Stimulated activated memory B cell treated with anti-CD40 and anti-IgM and Interleukin-4, amounts not matched to agents 10 μg/mL and 1 μg/mL and 100 μg/mL, for 72 hours (primary cell): ENCODE results near the gene IL34.

Experiments
- ATAC-seq: fragments of 150-1000 bp; cut with Tn5 transposase; 2 replicates; pipeline ENCODE4 v1.10.0; 2021
- H3K27ac Mint-ChIP-seq: one replicate; pipeline ENCODE4 v1.8.0; 2022; ENCODE audit warnings: mild to moderate bottlenecking, mixed read lengths
- H3K27me3 Mint-ChIP-seq: one replicate; pipeline ENCODE4 v1.8.0; 2022; ENCODE audit warnings: mixed read lengths
- H3K36me3 Mint-ChIP-seq: one replicate; pipeline ENCODE4 v1.8.0; 2022; ENCODE audit warnings: mixed read lengths
- H3K4me1 Mint-ChIP-seq: one replicate; pipeline ENCODE4 v1.8.0; 2022; ENCODE audit warnings: mixed read lengths
- H3K4me3 Mint-ChIP-seq: one replicate; pipeline ENCODE4 v1.8.0; 2022; ENCODE audit warnings: mild to moderate bottlenecking, moderate library complexity, mixed read lengths
- H3K9me3 Mint-ChIP-seq: one replicate; pipeline ENCODE4 v1.8.0; 2022; ENCODE audit warnings: mixed read lengths

Gene IL34

GRCh38 chr16:70694088-70694867 is 47.9 kb downstream of the IL34 start:
- Mint-ChIP-seq H3K36me3 (peaks cover 33% of the 10 kb centered on the region), H3K4me1 (no peaks in the 10 kb centered on the region), H3K27ac (no peak overlapping the region), H3K9me3 (no peaks in the 10 kb centered on the region), H3K4me3 (no peak overlapping the region), H3K27me3 (no peaks in the 10 kb centered on the region)
- no peak for ATAC-seq

- Mint-ChIP-seq H3K27me3 (no peaks in the 10 kb centered on the region), H3K4me1 (no peaks in the 10 kb centered on the region), H3K36me3 (peaks cover 34% of the 10 kb centered on the region), H3K9me3 (no peaks in the 10 kb centered on the region), H3K27ac (no peak overlapping the region), H3K4me3 (no peak overlapping the region)
- no peak for ATAC-seq
Measured at GRCh38 chr16:70694868-70695218, 48.5 kb downstream of the IL34 start.

GRCh38 chr16:70695331-70696070 is 49.1 kb downstream of the IL34 start:
- no peaks in the 10 kb centered on the region for H3K27me3 Mint-ChIP-seq
- ATAC-seq, result no peak
- no peak overlapping the region for H3K27ac Mint-ChIP-seq
- no peak overlapping the region for H3K4me3 Mint-ChIP-seq
- H3K9me3 Mint-ChIP-seq, result no peaks in the 10 kb centered on the region
- H3K4me1 Mint-ChIP-seq, result no peaks in the 10 kb centered on the region
- H3K36me3 Mint-ChIP-seq, result peaks cover 34% of the 10 kb centered on the region

- peaks cover 3% of the 10 kb centered on the region for H3K4me1 Mint-ChIP-seq
Measured at GRCh38 chr16:70696355-70696754, 50.0 kb downstream of the IL34 start.

GRCh38 chr16:70696952-70697593 is 50.7 kb downstream of the IL34 start:
- ATAC-seq, result no peak
- Mint-ChIP-seq H3K36me3 (peaks cover 47% of the 10 kb centered on the region), H3K27ac (no peak overlapping the region), H3K4me1 (peaks cover 7% of the 10 kb centered on the region), H3K27me3 (no peaks in the 10 kb centered on the region), H3K4me3 (no peak overlapping the region), H3K9me3 (no peaks in the 10 kb centered on the region)

More at GRCh38 chr16:70696355-70696754, 50.0 kb downstream of the IL34 start:
- no peak for ATAC-seq
- H3K27ac Mint-ChIP-seq, result no peak overlapping the region
- peaks cover 40% of the 10 kb centered on the region for H3K36me3 Mint-ChIP-seq
- H3K27me3 Mint-ChIP-seq, result no peaks in the 10 kb centered on the region
- no peak overlapping the region for H3K4me3 Mint-ChIP-seq
- no peaks in the 10 kb centered on the region for H3K9me3 Mint-ChIP-seq

- no peak for ATAC-seq
- H3K27ac Mint-ChIP-seq, result no peak overlapping the region
- no peak overlapping the region for H3K4me3 Mint-ChIP-seq
- H3K9me3 Mint-ChIP-seq, result no peaks in the 10 kb centered on the region
- H3K36me3 Mint-ChIP-seq, result peaks cover 51% of the 10 kb centered on the region
- H3K27me3 Mint-ChIP-seq, result no peaks in the 10 kb centered on the region
- peaks cover 7% of the 10 kb centered on the region for H3K4me1 Mint-ChIP-seq
Measured at GRCh38 chr16:70697594-70698170, 51.3 kb downstream of the IL34 start.

GRCh38 chr16:70698901-70699300 is 52.5 kb downstream of the IL34 start:
- H3K27ac Mint-ChIP-seq, result no peak overlapping the region
- peaks cover 7% of the 10 kb centered on the region for H3K4me1 Mint-ChIP-seq
- H3K9me3 Mint-ChIP-seq, result no peaks in the 10 kb centered on the region
- no peaks in the 10 kb centered on the region for H3K27me3 Mint-ChIP-seq
- H3K4me3 Mint-ChIP-seq, result no peak overlapping the region
- no peak for ATAC-seq
- peaks cover 43% of the 10 kb centered on the region for H3K36me3 Mint-ChIP-seq

- ATAC-seq, result no peak
- Mint-ChIP-seq H3K27me3 (no peaks in the 10 kb centered on the region), H3K9me3 (no peaks in the 10 kb centered on the region), H3K36me3 (peaks cover 43% of the 10 kb centered on the region), H3K27ac (no peak overlapping the region), H3K4me3 (no peak overlapping the region), H3K4me1 (peaks cover 7% of the 10 kb centered on the region)
Measured at GRCh38 chr16:70699696-70700095, 53.3 kb downstream of the IL34 start.

- H3K27ac Mint-ChIP-seq, result no peak overlapping the region
- no peak for ATAC-seq
- peaks cover 40% of the 10 kb centered on the region for H3K36me3 Mint-ChIP-seq
- H3K9me3 Mint-ChIP-seq, result no peaks in the 10 kb centered on the region
- peaks cover 7% of the 10 kb centered on the region for H3K4me1 Mint-ChIP-seq
- H3K4me3 Mint-ChIP-seq, result no peak overlapping the region
- H3K27me3 Mint-ChIP-seq, result no peaks in the 10 kb centered on the region
Measured at GRCh38 chr16:70700101-70701020, 54.0 kb downstream of the IL34 start.

- Mint-ChIP-seq H3K4me3 (no peak overlapping the region), H3K9me3 (no peaks in the 10 kb centered on the region), H3K27me3 (no peaks in the 10 kb centered on the region), H3K4me1 (peaks cover 7% of the 10 kb centered on the region), H3K36me3 (peaks cover 34% of the 10 kb centered on the region), H3K27ac (no peak overlapping the region)
- no peak for ATAC-seq
Measured at GRCh38 chr16:70701036-70701435, 54.7 kb downstream of the IL34 start.

GRCh38 chr16:70701596-70701995 is 55.2 kb downstream of the IL34 start:
- Mint-ChIP-seq H3K9me3 (no peaks in the 10 kb centered on the region), H3K27ac (no peak overlapping the region), H3K4me1 (peaks cover 7% of the 10 kb centered on the region), H3K27me3 (no peaks in the 10 kb centered on the region), H3K36me3 (peaks cover 34% of the 10 kb centered on the region), H3K4me3 (no peak overlapping the region)
- ATAC-seq, result no peak

GRCh38 chr16:70701998-70702397 is 55.6 kb downstream of the IL34 start:
- Mint-ChIP-seq H3K27ac (no peak overlapping the region), H3K4me3 (no peak overlapping the region), H3K9me3 (no peaks in the 10 kb centered on the region), H3K36me3 (peaks cover 34% of the 10 kb centered on the region), H3K27me3 (no peaks in the 10 kb centered on the region), H3K4me1 (peaks cover 7% of the 10 kb centered on the region)
- ATAC-seq, result no peak

- peaks cover 34% of the 10 kb centered on the region for H3K36me3 Mint-ChIP-seq
- H3K27ac Mint-ChIP-seq, result no peak overlapping the region
Measured at GRCh38 chr16:70702624-70703023, 56.3 kb downstream of the IL34 start.

GRCh38 chr16:70703041-70703834 is 56.9 kb downstream of the IL34 start:
- no peaks in the 10 kb centered on the region for H3K9me3 Mint-ChIP-seq
- no peak overlapping the region for H3K27ac Mint-ChIP-seq
- H3K4me3 Mint-ChIP-seq, result no peak overlapping the region
- H3K4me1 Mint-ChIP-seq, result peaks cover 7% of the 10 kb centered on the region
- peaks cover 34% of the 10 kb centered on the region for H3K36me3 Mint-ChIP-seq
- ATAC-seq, result no peak
- H3K27me3 Mint-ChIP-seq, result no peaks in the 10 kb centered on the region

More at GRCh38 chr16:70702624-70703023, 56.3 kb downstream of the IL34 start:
- Mint-ChIP-seq H3K27me3 (no peaks in the 10 kb centered on the region), H3K4me3 (no peak overlapping the region), H3K9me3 (no peaks in the 10 kb centered on the region), H3K4me1 (peaks cover 7% of the 10 kb centered on the region)
- ATAC-seq, result no peak
